ENCODE results near the gene MAPRE3. TPM values are rescaled to one million over a fixed set of nuclear protein-coding genes. Genes with fewer than 3 reads are reported as not detected.

The MAPRE3 gene
- total and polyA plus RNA-seq, 9 of the 15 experiments (the other 6 are each of a cell fraction or from before 2014, with no cell fraction given): 0.70 to 43.2 (median 12.6) TPM

GRCh38 chr2:27003857-27004256 is 33.4 kb downstream of the MAPRE3 start (continued):
- TF ChIP-seq UBTF (IDR thresholded peaks at IDR 0.05; ENCODE audit: borderline replicate concordance in 1 of 2, low read depth in 2 of 2, low read length in 2 of 2) (no peak), CHCHD3 (CRISPR knock-in tag; IDR thresholded peaks at IDR 0.05) (no peak), CHD2 (IDR thresholded peaks at IDR 0.05; ENCODE audit: low read depth, low read length) (no peak), ZNF224 (CRISPR knock-in tag; IDR thresholded peaks at IDR 0.05) (no peak), LCOR (CRISPR knock-in tag; IDR thresholded peaks at IDR 0.05) (no peak), E4F1 (CRISPR knock-in tag; IDR thresholded peaks at IDR 0.05; ENCODE audit: borderline replicate concordance) (no peak), MGA (IDR thresholded peaks at IDR 0.05) (no peak; the same call in 1 of the 2 replicates), ZNF282 (CRISPR knock-in tag; IDR thresholded peaks at IDR 0.05) (no peak), PHF20 (IDR thresholded peaks at IDR 0.05; ENCODE audit: partially characterized antibody) (no peak)
- TF ChIP-seq, protein P1, sequence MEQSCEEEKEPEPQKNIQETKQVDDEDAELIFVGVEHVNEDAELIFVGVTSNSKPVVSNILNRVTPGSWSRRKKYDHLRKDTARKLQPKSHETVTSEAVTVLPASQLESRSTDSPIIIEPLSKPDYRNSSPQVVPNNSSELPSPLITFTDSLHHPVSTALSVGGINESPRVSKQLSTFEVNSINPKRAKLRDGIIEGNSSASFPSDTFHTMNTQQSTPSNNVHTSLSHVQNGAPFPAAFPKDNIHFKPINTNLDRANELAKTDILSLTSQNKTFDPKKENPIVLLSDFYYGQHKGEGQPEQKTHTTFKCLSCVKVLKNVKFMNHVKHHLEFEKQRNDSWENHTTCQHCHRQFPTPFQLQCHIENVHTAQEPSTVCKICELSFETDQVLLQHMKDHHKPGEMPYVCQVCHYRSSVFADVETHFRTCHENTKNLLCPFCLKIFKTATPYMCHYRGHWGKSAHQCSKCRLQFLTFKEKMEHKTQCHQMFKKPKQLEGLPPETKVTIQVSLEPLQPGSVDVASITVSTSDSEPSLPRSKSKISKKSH (CRISPR knock-in tag; IDR thresholded peaks at IDR 0.05): no peak

Data from K562 (cell line).